NCI-H187 treated with DMSO at 0.1 percent for 48 hours (cell line): ENCODE measurements around the gene SLC34A3.

ENCODE experiments used
- DNase-seq: peaks from one replicate; lab custom pipeline; 2025; lab: John Stamatoyannopoulos, UW

The SLC34A3 gene

GRCh38 chr9:137230705-137231371, at the start of gene SLC34A3:
TSS of gene SLC34A3 (plus strand) at chr9:137230901. CDS start at chr9:137231703, 802 bp downstream.
- DNase-seq: no peak

- no peak for DNase-seq
Measured at GRCh38 chr9:137181680-137182079, 49.0 kb upstream of the SLC34A3 start.

- DNase-seq: no peak
Measured at GRCh38 chr9:137182836-137183235, 47.9 kb upstream of the SLC34A3 start.

- no peak for DNase-seq
Measured at GRCh38 chr9:137183980-137184595, 46.6 kb upstream of the SLC34A3 start.

DNA sequence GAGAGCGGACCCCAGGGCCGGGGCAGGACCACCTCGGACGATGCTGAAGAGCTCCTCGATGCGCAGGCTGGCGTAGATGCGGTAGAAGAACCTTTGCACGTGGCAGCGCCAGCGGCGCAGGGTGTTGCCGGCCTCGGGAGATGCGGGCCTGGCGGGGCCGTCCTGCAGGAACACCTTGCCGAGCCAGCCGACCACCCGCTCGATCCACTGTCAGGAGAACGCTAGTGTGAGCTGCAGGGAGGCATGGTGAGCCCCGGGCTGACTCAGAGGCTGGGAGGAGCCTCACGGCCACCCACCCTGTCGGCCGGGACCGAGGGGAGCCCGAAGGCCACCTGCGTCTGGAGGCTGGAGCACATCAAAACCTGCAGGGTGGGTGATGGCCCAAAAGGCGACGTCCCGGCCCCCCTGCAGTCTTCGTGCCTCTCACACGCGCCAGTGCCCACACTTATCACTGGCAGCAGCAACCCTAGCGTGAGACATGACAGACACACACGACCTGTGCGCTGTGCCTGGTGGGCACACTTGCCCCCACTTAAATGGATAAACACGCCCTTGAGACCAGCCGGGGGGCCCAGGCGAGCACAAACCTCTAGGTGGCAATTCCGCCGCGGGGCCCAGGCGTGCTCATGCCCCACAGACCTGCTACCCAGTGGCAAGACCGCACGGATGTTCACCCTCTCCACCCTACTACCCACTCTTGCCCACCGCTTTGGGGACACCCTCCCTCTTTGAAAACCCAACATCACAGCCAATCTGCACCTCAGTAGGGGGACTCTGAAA, 45.6 kb upstream of the SLC34A3 start:
- DNase-seq: no peak

DNA sequence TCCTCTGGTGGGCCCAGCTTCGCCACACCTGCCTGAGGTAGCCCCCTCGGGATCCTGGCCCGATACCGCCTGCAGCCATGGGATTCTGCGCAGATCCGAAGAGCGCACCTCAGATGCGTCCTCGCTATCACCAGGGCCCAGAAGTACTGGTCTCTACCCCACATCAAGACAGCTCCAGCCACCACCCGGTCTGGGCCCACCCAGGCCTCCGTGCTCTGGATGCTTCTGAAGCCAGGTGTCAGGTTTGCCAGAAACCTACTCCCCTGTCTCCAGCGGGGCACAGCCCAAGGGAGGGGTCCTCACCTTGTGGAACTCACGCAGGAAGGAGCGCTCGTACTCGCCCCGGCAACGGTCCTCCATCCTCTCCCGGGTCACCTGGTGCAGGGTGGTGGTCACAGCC, 44.8 kb upstream of the SLC34A3 start:
- DNase-seq: no peak

- DNase-seq: no peak
Measured at GRCh38 chr9:137186385-137186784, 44.3 kb upstream of the SLC34A3 start.

DNA sequence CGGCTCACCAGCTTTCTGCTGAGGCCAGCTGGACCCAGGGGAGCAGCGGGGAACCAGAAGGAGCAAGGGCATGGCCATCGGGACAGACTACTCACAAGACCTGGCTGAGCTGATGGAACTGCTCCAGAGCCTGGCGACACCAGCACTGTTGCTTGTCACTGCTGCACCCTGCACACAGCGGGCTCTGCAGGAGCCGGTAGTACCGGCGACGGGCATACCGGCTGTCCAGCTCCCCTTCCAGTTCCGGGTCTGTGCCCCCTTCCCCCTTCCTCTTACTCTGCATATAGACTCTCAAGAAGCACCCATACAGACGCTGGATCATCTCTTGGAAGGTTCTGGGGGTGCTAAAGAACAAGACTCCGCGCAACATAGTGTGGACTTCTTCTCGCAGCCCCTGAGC, 43.3 kb upstream of the SLC34A3 start:
- no peak for DNase-seq

DNA sequence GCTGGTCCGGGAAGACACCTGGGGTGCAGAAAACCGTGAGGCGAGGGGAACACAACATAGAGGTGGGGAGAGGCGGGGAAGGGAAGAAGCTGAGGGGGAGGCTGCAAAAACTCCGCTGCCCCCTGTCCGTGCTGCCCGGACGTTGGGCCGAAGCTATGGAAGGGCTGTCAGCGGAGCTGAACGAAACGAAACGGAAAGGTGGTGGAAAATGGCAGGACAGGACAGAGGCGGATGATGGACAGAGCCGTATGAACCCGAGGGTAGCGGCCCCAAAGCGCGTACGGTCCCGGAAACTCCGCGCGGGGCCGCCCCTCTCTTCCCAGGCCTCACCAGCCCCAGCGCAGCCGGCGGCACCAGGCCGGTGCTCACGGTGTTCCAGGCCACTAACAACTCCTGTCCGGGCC, 42.6 kb upstream of the SLC34A3 start:
- DNase-seq: no peak

DNA sequence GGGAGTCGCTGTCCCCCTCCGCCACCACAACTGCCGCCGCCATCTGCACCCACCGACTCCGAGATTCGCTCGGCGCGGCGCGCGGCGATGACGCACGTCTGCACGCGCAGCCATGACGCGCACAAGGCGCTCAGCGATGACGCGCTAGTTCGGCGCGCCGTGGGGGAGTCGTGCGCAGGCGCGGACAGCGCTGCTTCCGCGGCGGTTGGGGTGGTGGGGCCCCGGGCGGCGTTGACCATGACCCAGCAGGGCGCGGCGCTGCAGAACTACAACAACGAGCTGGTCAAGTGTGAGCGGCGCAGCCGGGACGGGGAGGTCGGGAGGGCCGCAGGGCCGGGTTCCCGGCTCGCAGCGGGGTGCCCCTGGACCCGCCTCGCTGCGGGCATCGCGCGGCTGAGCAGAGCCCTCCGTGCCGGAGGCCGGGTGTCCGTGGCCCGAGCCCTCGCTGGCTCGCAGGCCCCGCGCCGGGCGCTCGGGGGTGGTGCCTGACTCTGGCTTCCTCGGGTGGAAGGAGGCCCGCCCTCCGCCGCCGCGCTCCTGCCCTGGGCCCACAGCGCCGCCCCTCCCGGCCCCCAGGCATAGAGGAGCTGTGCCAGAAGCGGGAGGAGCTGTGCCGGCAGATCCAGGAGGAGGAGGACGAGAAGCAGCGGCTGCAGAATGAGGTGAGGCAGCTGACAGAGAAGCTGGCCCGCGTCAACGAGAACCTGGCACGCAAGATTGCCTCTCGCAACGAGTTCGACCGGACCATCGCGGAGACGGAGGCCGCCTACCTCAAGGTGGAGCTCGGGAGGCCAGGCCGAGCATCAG, 42.0 kb upstream of the SLC34A3 start, which contains the start of the genes ANAPC2 and SSNA1:
Gene ANAPC2 (minus strand): TSS at position 71 of the 807 bp plus-strand sequence. CDS start 28 bp downstream, at position 43.
Gene SSNA1 (plus strand): TSS at position 187 of the 807 bp plus-strand sequence. CDS start 51 bp downstream, at position 238.
- DNase-seq: no peak

DNA sequence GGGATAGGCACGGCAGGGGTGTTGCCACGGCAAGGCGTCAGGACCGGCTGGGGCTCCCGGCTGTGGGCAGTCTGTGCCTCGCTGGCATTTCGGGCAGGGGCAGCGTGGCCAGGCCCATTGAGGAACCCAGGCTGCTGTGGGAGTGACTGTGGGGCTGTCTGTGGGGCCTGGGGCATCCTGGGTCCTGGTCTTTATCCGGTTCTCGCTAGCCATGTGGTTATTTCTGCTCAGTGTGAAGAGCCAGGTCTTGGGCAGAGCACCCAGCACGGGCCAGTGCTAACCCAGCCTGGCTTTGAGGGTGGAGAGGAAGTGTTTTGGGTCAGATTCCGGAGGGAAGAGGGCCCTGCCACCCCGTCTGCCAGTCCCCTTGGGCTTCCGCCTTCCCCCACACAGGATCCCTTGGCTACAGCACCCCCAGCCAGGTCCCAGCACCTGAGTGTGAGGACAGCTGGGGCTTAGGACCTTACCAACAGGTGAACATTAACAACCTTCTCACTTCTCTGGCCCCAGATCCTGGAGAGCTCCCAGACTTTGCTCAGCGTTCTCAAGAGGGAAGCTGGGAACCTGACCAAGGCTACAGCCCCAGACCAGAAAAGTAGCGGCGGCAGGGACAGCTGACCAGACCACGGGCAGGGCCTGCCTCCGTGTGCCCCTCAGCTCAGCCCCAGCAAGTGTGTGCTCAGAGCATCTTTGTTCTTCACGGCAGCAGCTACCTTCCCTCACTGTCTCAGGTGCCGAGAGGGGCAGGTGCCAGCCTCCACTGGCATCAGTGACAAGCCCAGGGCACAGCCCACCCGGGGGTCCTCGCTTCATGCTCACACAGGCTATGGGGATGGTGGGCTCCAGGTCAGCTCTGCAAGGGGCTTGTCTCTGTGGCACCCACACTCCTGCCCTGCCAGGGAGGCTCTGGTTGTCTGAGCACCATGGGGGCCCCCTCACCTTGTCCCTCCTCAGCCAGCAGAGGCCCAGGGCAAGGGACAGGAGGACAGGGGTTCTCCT, 41.1 kb upstream of the SLC34A3 start:
- no peak for DNase-seq

DNA sequence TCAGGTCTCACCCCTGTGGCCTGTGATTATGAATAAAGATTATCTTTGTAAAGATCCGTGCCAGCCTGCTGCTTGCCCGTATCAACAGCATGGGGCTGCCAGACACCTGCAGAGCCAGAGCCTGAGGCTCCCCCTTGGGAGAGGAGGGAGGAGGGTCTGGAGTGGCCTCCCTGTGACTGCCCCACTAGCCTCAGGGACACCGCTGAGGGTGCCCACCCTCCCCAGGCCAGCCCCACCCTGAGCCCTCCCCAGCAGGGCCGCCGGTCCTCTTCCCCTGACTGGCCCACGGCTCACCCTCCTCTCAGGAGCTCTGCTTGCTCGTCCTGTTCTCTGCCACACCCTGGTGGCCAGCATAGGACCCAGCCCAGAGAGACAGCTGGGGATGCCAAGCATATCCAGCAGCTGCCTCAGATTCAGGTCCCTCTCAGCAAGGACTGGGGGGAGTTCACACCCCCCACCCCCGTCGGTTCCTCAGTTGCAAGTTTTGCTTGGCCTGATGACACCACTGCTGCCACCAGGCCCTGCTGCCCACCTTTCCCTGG, 40.3 kb upstream of the SLC34A3 start:
- no peak for DNase-seq

DNA sequence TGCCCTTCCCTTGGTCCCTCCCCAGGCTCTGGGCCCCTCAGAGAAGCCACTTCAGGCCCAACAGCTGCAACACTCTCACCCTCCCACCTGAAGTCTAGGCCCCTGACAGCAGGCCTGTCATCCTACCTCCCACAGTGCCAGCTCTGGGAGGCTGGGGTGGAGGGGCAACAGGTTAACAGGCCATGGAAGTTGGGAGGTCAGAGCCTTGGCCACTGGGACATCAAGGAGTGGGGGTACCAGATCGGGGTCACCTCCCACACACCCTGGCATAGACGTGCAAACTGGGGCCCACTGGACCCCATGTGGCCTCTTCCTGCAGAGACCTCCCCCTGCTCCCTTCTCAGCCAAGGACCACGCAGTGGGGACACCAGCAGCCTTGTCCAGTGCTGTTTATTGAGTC, 39.5 kb upstream of the SLC34A3 start:
- DNase-seq: no peak

GRCh38 chr9:137191691-137192447, 38.8 kb upstream of the SLC34A3 start:
- no peak for DNase-seq

DNA sequence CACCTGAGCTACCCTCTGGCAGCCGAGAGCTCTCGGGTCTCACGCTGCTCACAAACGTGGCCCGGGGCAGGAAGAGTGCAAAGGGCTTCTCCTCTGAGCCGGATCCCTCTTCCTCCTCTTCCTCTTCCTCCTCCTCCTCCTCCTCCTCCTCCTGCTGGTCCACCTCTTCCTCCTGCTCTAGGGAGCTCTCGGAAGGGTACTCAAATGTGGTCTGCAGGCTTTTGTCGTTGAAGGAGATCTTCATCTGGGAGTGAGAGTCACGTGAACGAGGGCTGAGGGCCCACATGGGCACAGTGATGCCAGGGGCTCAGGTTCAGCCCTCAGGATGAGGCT, 38.3 kb upstream of the SLC34A3 start:
- DNase-seq: no peak

DNA sequence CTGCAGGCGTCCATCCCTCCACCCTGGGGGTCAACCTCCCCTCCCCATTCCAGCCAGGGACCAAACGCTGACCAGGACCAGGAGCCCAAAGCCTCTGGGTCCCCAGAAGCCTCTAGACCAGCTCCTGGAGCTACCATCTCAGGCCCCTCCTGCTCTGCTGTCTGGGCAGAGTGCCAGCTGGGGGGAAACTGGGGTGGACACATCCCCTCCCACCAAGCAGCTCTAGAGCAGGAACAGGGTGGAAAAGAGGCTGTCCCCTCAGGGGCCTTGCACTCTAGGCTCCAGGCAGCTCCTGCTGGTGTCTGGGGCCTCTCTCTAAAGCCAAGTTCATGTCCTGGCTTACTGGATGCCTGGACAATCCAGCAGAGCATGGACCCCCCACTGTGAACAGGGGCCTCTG, 37.8 kb upstream of the SLC34A3 start:
- DNase-seq: no peak

DNA sequence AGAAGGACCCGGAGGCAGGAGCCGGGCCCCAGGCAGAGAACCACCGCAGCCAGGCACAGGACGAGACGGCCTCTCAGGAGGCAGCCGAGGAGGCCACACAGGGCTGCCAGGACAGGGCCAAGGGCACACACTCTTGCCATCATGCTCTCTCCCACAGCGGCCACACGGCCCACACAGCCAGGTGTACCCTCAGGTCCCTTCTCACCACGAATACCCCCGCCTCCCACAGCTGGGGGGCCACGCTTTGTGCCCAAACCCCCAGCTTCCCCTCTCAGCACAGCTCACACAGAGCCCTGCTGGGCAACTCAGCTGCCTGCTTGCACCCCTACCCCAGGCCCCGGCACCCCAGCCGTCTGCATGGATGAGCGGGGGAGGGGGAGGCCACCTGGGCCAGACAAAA, 36.9 kb upstream of the SLC34A3 start:
- no peak for DNase-seq

DNA sequence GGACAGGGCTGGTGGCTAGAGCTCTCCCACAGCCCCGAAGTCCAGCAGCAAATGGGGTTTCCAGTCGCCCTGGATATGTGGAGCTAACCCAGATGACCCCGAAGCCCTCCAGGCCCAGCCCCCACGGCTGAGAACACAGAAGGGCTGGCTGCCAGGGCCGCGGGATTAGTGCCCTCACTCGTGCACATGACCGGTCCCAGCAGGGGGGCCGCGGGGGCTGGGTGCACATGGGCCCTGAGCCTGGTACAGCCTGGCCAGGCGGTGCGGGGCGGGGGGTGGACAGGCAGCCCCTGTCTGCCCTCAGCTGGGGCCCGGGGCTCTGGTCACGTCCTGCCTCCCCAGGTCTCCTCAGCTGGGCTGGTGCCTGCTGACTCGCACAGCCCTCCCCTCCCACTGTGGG, 36.3 kb upstream of the SLC34A3 start:
- DNase-seq: no peak

DNA sequence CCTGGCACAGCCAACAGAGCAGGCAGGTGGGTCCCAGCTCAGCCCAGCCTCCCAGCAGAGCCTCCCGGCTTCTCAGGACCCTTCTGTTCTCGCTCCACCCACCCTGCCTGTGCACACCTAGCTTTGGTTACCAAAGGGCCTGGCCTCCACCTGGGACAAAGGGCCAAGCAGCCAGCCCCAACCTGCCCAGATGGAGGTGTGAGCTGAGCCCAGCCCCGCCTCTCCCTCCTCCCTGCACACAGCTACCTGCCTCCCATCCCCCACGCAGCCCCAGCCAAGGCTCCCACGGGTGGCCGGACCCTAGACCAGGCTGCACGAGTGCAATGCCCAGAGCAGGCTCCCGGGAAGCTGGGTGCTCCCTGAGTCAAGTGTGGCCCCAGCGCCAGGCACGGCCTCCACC, 35.8 kb upstream of the SLC34A3 start:
- no peak for DNase-seq
